Ishikawa (cell line): Measurements from ENCODE around the gene MUC2.

Experiments used
- CEBPB ChIP-seq: IDR thresholded peaks from 2 replicates; pipeline ENCODE4 v1.6.1; 2012
- CREB1 ChIP-seq: IDR thresholded peaks from 2 replicates; pipeline ENCODE4 v1.6.1; 2012; ENCODE audit warnings: low read depth
- EGR1 ChIP-seq: IDR thresholded peaks from 2 replicates; pipeline ENCODE4 v1.6.1; 2012
- EP300 ChIP-seq: IDR thresholded peaks from 2 replicates; pipeline ENCODE4 v1.6.1; 2012; ENCODE audit warnings: borderline replicate concordance
- FOXM1 ChIP-seq: IDR thresholded peaks from 2 replicates; pipeline ENCODE4 v1.6.1; 2012; ENCODE audit warnings: low read depth, borderline replicate concordance
- MAX ChIP-seq: IDR thresholded peaks from 2 replicates; pipeline ENCODE4 v1.6.1; 2012
- NFIC ChIP-seq: IDR thresholded peaks from 2 replicates; pipeline ENCODE4 v1.6.1; 2012
- RAD21 ChIP-seq: IDR thresholded peaks from 2 replicates; pipeline ENCODE4 v1.6.1; 2012; ENCODE audit warnings: low read depth
- REST ChIP-seq: IDR thresholded peaks from 2 replicates; pipeline ENCODE4 v1.6.1; 2012; ENCODE audit warnings: low read depth, mild to moderate bottlenecking
- TAF1 ChIP-seq: IDR thresholded peaks from 2 replicates; pipeline ENCODE4 v1.6.1; 2012; ENCODE audit warnings: low read depth, mild to moderate bottlenecking
- TCF12 ChIP-seq: IDR thresholded peaks from 2 replicates; pipeline ENCODE4 v1.6.1; 2012; ENCODE audit warnings: low read depth
- TEAD4 ChIP-seq: IDR thresholded peaks from 2 replicates; pipeline ENCODE4 v1.6.1; 2012
- USF1 ChIP-seq: IDR thresholded peaks from 2 replicates; pipeline ENCODE4 v1.6.1; 2012
- YY1 ChIP-seq: IDR thresholded peaks from 2 replicates; pipeline ENCODE4 v1.6.1; 2012; ENCODE audit warnings: low read depth
- ZBTB7A ChIP-seq: IDR thresholded peaks from 2 replicates; pipeline ENCODE4 v1.6.1; 2012; ENCODE audit warnings: low read depth

MUC2 gene

GRCh38 chr11:1028616-1029015 is 46.1 kb upstream of the MUC2 start:
- TF ChIP-seq TAF1, result no peak
- TF ChIP-seq ZBTB7A, result no peak
- no peak for TF ChIP-seq TCF12
- no peak for TF ChIP-seq REST
- TF ChIP-seq USF1, result no peak
- TF ChIP-seq YY1, result no peak
- no peak for TF ChIP-seq EGR1

GRCh38 chr11:1029051-1029450 is 45.6 kb upstream of the MUC2 start:
- TF ChIP-seq REST (no peak), ZBTB7A (no peak), NFIC (no peak), RAD21 (no peak), CEBPB (no peak), EP300 (no peak), TAF1 (no peak), YY1 (no peak), TCF12 (no peak), USF1 (no peak), CREB1 (no peak)

- TF ChIP-seq CREB1 (no peak), TCF12 (no peak), ZBTB7A (no peak), EGR1 (no peak), REST (no peak), TEAD4 (no peak), NFIC (no peak), TAF1 (no peak), MAX (no peak), EP300 (no peak), RAD21 (no peak), YY1 (no peak), CEBPB (no peak), FOXM1 (no peak), USF1 (no peak)
These were observed 45.0 kb upstream of the MUC2 start for GRCh38 chr11:1029654-1030053.

- no peak for TF ChIP-seq CREB1
- no peak for TF ChIP-seq FOXM1
- no peak for TF ChIP-seq RAD21
- no peak for TF ChIP-seq EP300
- TF ChIP-seq CEBPB, result no peak
- no peak for TF ChIP-seq ZBTB7A
- TF ChIP-seq YY1, result no peak
- no peak for TF ChIP-seq EGR1
- no peak for TF ChIP-seq USF1
- no peak for TF ChIP-seq NFIC
- TF ChIP-seq MAX, result no peak
- TF ChIP-seq TAF1, result no peak
- TF ChIP-seq REST, result no peak
- TF ChIP-seq TEAD4, result no peak
- TF ChIP-seq TCF12, result no peak
These were observed 44.6 kb upstream of the MUC2 start for GRCh38 chr11:1030086-1030485.
